Measurements from ENCODE around the gene PLCXD1.
"Not testable (repeated sequence)": the region's sequence is repeated elsewhere in the genome, so short reads cannot be mapped to it uniquely, and the experiment has no call there.

The PLCXD1 gene

DNA sequence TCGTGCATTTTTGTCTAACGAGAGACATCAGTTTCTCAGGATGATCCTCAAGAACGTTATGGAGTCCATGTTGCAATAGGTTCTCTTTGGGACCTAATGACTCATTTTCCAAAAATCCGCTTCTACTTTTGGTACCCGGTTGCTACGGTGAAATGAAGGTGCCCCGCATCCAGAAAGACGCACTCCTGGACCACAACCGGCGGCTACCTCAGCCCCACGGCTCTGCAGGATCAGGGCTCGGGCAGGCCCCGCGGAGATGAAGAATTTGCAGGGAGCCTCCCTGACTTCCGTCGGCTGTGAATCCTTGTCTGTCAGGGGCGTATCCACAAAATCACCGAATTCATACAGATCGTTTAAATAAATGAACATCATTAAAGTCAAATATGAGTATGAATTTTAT is 21.8 kb downstream of the PLCXD1 start:
- H3K9me3 ChIP-seq = peaks cover 0 to 12% (median 7%) of the 10 kb centered on the region in 3 donors
- intact Hi-C loops (cut with DNase I; ENCODE audit: low total_unique reads) = no loop called here
- H3K27me3 ChIP-seq = no peaks in the 10 kb centered on the region
- TF ChIP-seq, protein P1, sequence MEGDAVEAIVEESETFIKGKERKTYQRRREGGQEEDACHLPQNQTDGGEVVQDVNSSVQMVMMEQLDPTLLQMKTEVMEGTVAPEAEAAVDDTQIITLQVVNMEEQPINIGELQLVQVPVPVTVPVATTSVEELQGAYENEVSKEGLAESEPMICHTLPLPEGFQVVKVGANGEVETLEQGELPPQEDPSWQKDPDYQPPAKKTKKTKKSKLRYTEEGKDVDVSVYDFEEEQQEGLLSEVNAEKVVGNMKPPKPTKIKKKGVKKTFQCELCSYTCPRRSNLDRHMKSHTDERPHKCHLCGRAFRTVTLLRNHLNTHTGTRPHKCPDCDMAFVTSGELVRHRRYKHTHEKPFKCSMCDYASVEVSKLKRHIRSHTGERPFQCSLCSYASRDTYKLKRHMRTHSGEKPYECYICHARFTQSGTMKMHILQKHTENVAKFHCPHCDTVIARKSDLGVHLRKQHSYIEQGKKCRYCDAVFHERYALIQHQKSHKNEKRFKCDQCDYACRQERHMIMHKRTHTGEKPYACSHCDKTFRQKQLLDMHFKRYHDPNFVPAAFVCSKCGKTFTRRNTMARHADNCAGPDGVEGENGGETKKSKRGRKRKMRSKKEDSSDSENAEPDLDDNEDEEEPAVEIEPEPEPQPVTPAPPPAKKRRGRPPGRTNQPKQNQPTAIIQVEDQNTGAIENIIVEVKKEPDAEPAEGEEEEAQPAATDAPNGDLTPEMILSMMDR (IDR thresholded peaks at IDR 0.05) = no peak
- H3K4me3 ChIP-seq = no peak overlapping the region
- H3K36me3 ChIP-seq = peaks cover 36 to 72% (median 64%) of the 10 kb centered on the region in 3 donors
- no peaks in the 10 kb centered on the region for H3K4me1 ChIP-seq
- DNase-seq = no peak
- no peak overlapping the region for H3K27ac ChIP-seq

DNA sequence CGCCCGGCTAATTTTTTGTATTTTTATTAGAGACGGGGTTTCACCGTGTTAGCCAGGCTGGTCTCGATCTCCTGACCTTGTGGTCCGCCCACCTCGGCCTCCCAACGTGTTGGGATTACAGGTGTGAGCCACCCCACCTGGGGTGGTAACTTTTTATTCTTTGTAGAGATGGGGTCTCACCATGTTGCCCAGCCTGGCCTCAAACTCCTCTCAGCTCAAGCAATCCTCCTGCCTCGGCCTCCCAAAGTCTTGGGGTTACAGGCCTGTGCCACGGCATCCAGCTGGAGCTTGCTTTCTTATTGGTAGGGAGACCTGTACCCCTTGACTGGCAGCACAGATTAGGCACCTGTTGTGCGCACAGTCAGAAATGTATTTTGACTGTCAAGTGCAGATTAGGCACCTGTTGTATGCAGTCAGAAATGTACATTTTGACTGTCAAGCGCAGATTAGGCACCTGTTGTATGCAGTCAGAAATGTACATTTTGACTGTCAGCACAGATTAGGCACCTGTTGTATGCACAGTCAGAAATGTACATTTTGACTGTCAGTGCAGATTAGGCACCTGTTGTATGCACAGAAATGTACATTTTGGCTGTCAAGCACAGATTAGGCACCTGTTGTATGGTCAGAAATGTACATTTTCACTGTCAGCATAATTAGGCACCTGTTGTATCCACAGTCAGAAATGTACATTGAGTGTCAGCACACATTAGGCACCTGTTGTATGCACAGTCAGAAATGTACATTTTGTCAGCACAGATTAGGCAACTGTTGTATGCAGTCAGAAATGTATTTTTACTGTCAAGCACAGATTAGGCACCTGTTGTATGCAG is 24.8 kb downstream of the PLCXD1 start:
- intact Hi-C loops (cut with DNase I; ENCODE audit: low total_unique reads); H3K27ac ChIP-seq; H3K4me3 ChIP-seq; H3K27me3 ChIP-seq; H3K4me1 ChIP-seq: not testable (repeated sequence)
- DNase-seq = peak in 1 of 2 donors; percentile 10
- H3K9me3 ChIP-seq = peaks cover 0 to 12% (median 7%) of the 10 kb centered on the region in 3 donors
- H3K36me3 ChIP-seq = peaks cover 56 to 100% (median 82%) of the 10 kb centered on the region in 3 donors

DNA sequence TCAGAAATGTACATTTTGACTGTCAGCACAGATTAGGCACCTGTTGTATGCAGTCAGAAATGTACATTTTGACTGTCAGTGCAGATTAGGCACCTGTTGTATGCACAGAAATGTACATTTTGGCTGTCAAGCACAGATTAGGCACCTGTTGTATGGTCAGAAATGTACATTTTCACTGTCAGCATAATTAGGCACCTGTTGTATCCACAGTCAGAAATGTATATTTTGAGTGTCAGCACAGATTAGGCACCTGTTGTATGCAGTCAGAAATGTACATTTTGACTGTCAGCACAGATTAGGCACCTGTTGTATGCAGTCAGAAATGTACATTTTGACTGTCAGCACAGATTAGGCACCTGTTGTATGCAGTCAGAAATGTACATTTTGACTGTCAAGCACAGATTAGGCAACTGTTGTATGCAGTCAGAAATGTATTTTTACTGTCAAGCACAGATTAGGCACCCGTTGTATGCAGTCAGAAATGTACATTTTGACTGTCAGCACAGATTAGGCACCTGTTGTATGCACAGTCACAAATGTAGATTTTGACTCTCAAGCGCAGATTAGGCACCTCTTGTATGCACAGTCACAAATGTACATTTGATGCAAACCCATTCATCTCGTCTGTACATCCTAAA is 25.6 kb downstream of the PLCXD1 start:
- H3K4me3 ChIP-seq; H3K27me3 ChIP-seq; DNase-seq; H3K4me1 ChIP-seq; H3K27ac ChIP-seq; intact Hi-C loops (cut with DNase I; ENCODE audit: low total_unique reads): not testable (repeated sequence)
- Histone ChIP-seq H3K9me3 (peaks cover 0 to 12% (median 3%) of the 10 kb centered on the region in 3 donors), H3K36me3 (peaks cover 62 to 100% (median 84%) of the 10 kb centered on the region in 3 donors)

DNA sequence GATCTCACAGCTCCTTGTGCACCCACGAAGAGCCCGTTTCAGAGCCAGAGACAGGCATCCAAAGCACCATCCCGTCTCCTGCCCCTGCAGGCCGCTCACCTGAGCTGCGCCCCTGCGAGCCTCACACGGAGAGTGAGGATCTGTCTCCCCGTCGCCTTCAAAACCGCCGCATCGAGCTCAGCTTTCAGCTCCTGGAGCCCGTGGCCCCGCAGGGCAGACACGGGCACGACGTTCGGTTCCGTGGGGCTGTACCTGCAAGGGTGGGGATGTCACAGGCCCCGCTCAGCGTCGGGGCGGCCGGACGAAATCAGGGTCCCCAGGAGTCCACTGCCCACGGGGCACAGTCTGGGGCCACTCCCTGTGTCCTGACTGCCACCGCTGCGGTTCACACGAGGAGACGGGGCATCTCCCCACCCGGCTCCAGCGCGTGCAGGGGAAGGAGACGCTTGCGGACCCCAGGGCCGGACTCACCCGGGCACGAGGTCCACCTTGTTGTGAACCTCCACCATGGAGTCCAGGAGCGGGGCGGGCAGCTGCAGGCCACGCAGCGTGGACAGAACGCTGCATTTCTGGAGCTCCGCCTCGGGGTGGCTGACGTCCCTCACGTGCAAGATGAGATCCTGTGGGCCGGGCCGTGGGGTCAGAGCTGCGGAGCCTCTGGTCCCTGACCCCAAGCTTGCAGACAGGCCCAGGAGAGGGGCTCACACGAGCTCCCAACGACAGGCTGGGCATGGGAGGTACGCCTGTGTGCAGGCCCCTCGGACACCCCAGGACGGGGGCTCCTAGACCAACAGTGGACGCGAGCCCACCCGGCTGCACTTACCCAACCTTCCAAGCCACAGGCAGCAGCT is 26.3 kb downstream of the PLCXD1 start:
- intact Hi-C loops (cut with DNase I; ENCODE audit: low total_unique reads) = no loop called here
- Histone ChIP-seq H3K36me3 (peaks cover 66 to 100% (median 84%) of the 10 kb centered on the region in 3 donors), H3K4me1 (no peaks in the 10 kb centered on the region), H3K27ac (no peak overlapping the region), H3K9me3 (peaks cover 0 to 12% (median 0%) of the 10 kb centered on the region in 3 donors), H3K4me3 (no peak overlapping the region), H3K27me3 (no peaks in the 10 kb centered on the region)
- TF ChIP-seq, protein P1 (IDR thresholded peaks at IDR 0.05) = no peak
- DNase-seq = peak; percentile 18 to 61

DNA sequence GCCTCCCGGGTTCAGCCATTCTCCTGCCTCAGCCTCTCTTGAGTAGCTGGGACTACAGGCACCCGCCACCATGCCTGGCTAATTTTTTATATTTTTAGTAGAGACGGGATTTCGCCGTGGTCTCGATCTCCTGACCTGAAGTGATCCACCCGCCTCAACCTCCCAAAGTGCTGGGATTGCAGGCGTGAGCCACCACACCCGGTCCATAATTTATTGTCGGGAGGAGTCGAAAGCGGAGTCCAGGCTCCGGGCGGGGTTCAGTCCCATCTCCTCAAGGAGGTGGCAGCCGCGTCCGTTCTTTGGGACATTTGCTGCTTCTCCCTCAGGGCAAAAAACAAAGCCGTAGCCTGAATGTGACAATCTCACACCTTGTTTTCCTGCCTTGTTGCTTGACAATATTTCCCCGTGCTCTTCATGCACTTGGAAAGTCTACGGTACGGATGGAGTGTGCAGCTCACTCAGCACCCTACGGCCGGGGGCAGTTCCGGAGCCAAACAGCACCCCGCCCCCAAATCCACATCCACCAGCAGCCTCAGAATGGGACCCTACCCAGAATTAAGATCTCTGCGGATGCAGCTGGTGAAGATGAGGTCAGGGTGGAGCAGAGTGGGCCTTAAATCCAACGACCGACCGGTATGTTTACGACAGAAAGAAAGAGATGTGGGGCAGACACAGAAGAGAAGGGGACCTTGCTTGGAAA is 27.8 kb downstream of the PLCXD1 start:
- Histone ChIP-seq H3K27me3 (no peaks in the 10 kb centered on the region), H3K4me3 (no peak overlapping the region), H3K4me1 (no peaks in the 10 kb centered on the region), H3K9me3 (peaks cover 0 to 10% (median 0%) of the 10 kb centered on the region in 3 donors), H3K36me3 (peaks cover 74 to 100% (median 87%) of the 10 kb centered on the region in 3 donors), H3K27ac (no peak overlapping the region)
- TF ChIP-seq, protein P1 (IDR thresholded peaks at IDR 0.05) = no peak
- DNase-seq = peak; percentile 18 to 51
- intact Hi-C loops (cut with DNase I; ENCODE audit: low total_unique reads) = no loop called here

DNA sequence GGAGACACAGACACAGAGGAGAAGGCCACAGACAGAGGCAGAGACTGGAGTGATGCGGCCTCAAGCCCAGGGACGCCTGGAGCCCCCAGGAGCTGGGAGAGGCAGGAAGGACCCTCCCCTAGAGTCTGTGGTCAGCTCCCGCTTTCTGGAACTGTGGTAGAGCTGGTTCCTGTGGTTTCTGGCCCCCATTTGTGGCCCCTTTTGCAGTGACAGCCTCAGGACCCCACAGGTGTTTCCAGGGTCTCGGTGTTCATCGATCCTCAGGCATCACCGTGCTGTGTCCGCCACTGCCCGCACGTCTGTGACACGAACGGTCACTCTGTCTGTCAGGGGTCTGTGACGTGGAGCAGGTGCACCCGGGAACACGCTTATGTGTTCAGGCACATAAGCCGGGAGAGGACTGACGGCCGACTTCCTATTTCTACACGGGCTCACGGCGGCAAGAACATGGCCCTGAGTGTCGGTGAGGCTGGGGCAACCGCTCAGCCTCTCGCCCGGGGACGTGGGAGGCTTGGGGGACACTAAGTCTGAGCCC is 29.5 kb downstream of the PLCXD1 start:
- intact Hi-C loops (cut with DNase I; ENCODE audit: low total_unique reads) = loop anchor here (10.0 kb wide), 1 partner anchor 1084 kb away; the partner anchor contains the start of gene SLC25A6
- H3K4me3 ChIP-seq = no peak overlapping the region
- H3K4me1 ChIP-seq = no peaks in the 10 kb centered on the region
- no peak overlapping the region for H3K27ac ChIP-seq
- peak; percentile 3 to 42 for DNase-seq
- H3K36me3 ChIP-seq = peaks cover 72 to 96% (median 84%) of the 10 kb centered on the region in 3 donors
- H3K27me3 ChIP-seq = no peaks in the 10 kb centered on the region
- TF ChIP-seq, protein P1 (IDR thresholded peaks at IDR 0.05) = no peak
- H3K9me3 ChIP-seq = no peaks in the 10 kb centered on the region

Measured in tibial artery (tissue), 4 donors.